Peyer's patch (tissue), 4 donors: ENCODE data around the gene OTUB2.

Experiments
- POLR2A ChIP-seq, 2 donors: fragments of 450-650 bp; IDR thresholded peaks; one replicate each; pipeline ENCODE4 v1.5.1; 2017; ENCODE audit warnings: antibody characterized with exemption in 2 of 2, mild to moderate bottlenecking in 2 of 2, moderate library complexity in 2 of 2
- TF ChIP-seq, protein P1 (sequence below), 6 experiments: fragments of 450-650 bp in 4 of 6; fragments of 200-600 bp in 2 of 6; sonication (generic) in 1 of 6; IDR thresholded peaks; one replicate each; pipeline ENCODE4 v1.5.1; 2017 to 2019; ENCODE audit warnings: antibody characterized with exemption in 6 of 6, mild to moderate bottlenecking in 3 of 6, moderate library complexity in 1 of 6

DNA sequence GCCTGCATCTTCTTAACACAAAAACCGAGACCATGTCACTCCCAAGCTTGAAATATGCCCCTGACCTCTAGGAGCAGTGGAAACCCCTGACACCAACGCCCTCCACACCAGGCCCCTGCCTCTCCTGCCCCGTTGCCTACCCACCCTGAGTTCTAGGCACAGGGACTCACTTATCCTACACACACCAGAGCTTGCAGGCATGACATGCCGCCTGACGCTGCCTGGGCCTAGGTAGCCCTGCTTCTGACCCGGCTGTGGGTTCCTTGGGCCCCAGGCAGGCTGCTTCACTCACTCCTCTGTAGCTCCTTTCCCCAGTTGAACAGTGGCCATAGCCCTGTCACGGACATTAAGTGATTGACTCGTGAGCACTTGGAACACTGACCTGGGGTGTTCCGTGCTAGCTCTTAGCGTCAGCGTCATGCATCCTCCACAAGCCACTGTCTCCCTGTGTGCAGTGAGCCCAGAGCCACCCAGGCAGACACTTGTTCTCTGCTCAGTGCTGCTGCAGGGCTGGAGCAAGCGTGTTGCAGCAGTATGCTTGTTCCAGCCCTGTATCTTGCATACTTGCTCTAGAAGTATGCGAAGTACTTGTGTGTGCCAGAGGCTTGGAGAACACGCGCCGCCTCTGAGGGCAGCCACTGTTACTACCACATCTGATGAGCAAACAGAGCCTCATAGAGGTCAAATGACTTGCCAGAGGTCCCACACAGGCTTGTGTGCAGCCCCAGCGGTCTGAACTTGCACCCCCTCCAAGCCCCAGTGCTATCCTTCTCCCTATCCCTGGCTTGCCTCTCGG is 15.6 kb downstream of the OTUB2 start:
- TF ChIP-seq, protein P1, sequence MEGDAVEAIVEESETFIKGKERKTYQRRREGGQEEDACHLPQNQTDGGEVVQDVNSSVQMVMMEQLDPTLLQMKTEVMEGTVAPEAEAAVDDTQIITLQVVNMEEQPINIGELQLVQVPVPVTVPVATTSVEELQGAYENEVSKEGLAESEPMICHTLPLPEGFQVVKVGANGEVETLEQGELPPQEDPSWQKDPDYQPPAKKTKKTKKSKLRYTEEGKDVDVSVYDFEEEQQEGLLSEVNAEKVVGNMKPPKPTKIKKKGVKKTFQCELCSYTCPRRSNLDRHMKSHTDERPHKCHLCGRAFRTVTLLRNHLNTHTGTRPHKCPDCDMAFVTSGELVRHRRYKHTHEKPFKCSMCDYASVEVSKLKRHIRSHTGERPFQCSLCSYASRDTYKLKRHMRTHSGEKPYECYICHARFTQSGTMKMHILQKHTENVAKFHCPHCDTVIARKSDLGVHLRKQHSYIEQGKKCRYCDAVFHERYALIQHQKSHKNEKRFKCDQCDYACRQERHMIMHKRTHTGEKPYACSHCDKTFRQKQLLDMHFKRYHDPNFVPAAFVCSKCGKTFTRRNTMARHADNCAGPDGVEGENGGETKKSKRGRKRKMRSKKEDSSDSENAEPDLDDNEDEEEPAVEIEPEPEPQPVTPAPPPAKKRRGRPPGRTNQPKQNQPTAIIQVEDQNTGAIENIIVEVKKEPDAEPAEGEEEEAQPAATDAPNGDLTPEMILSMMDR (IDR thresholded peaks at IDR 0.05): no peak
- TF ChIP-seq POLR2A (IDR thresholded peaks at IDR 0.05): no peak
